SHP77 treated with DMSO at 0.1 percent for 48 hours (cell line): ENCODE results near the gene ETFB.
"Not testable (repeated sequence)": the region's sequence is repeated elsewhere in the genome, so short reads cannot be mapped to it uniquely, and the experiment has no call there.

Experiments used
- DNase-seq: peaks from one replicate; lab custom pipeline; 2025; lab: John Stamatoyannopoulos, UW

ETFB gene

GRCh38 chr19:51365965-51366388 lies at the start of gene ETFB:
Gene ETFB, minus strand, starts transcription at chr19:51366388. Its CDS starts 62 bp downstream, at chr19:51366326.
- DNase-seq, result no peak

GRCh38 chr19:51415187-51415586 lies 49.0 kb upstream of the ETFB start:
- no peak for DNase-seq

GRCh38 chr19:51410950-51411748 lies 45.0 kb upstream of the ETFB start:
- DNase-seq, result no peak

- no peak for DNase-seq
Measured at GRCh38 chr19:51407511-51408131, 41.4 kb upstream of the ETFB start.

- no peak for DNase-seq
Measured at GRCh38 chr19:51402117-51402516, 35.9 kb upstream of the ETFB start.

- DNase-seq, result not testable (repeated sequence)
Measured at GRCh38 chr19:51399936-51400335, 33.7 kb upstream of the ETFB start.

- DNase-seq, result no peak
Measured at GRCh38 chr19:51399231-51399630, 33.0 kb upstream of the ETFB start.

GRCh38 chr19:51398096-51398704 lies 32.0 kb upstream of the ETFB start:
- no peak for DNase-seq

GRCh38 chr19:51397453-51397852 lies 31.3 kb upstream of the ETFB start:
- not testable (repeated sequence) for DNase-seq

GRCh38 chr19:51396175-51396574 lies 30.0 kb upstream of the ETFB start:
- no peak for DNase-seq

- peak; percentile 96 for DNase-seq
Measured at GRCh38 chr19:51394050-51394836, 28.1 kb upstream of the ETFB start.

- no peak for DNase-seq
Measured at GRCh38 chr19:51392701-51393100, 26.5 kb upstream of the ETFB start.

- DNase-seq, result no peak
Measured at GRCh38 chr19:51391073-51391611, 25.0 kb upstream of the ETFB start.

GRCh38 chr19:51389143-51389542 lies 23.0 kb upstream of the ETFB start:
- DNase-seq, result no peak

- DNase-seq, result no peak
Measured at GRCh38 chr19:51387924-51388389, 21.8 kb upstream of the ETFB start, which contains the start of gene LIM2. Gene LIM2, minus strand, starts transcription at chr19:51387974. Its CDS starts 531 bp downstream, at chr19:51387443.

GRCh38 chr19:51386882-51387520 lies 20.8 kb upstream of the ETFB start:
- no peak for DNase-seq

- no peak for DNase-seq
Measured at GRCh38 chr19:51382004-51382403, 15.8 kb upstream of the ETFB start.

- DNase-seq, result no peak
Measured at GRCh38 chr19:51380379-51380778, 14.2 kb upstream of the ETFB start.

GRCh38 chr19:51377422-51377821 lies 11.2 kb upstream of the ETFB start:
- DNase-seq, result no peak

GRCh38 chr19:51375504-51376221 lies 9.5 kb upstream of the ETFB start:
- no peak for DNase-seq
